B cell (primary cell): ENCODE measurements around the gene SPTLC2. TPM values are rescaled to one million over a fixed set of nuclear protein-coding genes. Genes with fewer than 3 reads are reported as not detected.

ENCODE experiments used
- ATAC-seq: fragments of 200-7000 bp; cut with Tn5 transposase; one replicate; pipeline ENCODE4 v1.10.0; 2021; ENCODE audit warnings: low read depth, mild to moderate bottlenecking, moderate number of reproducible peaks, moderate library complexity
- CTCF ChIA-PET: fragments of 350-600 bp; sonication (Branson Sonifier 250); formaldehyde crosslinking; loops from one replicate; lab custom pipeline; 2021; ENCODE audit warnings: antibody characterized with exemption, inconsistent platforms; lab: Charles Lee
- POLR2A ChIA-PET: fragments of 350-600 bp; sonication (Branson Sonifier 250); formaldehyde crosslinking; loops from one replicate; lab custom pipeline; 2021; ENCODE audit warnings: antibody characterized with exemption; lab: Charles Lee
- DNase-seq: peaks from one replicate; pipeline ENCODE4 v3.0.0; 2013
- H2AFZ ChIP-seq: 2 replicates; pipeline ENCODE4 v1.6.1; 2012; ENCODE audit warnings: mild to moderate bottlenecking, low read depth, low read length; ENCODE audit not compliant: insufficient read depth, poor library complexity, severe bottlenecking
- H3K27ac ChIP-seq, 2 donors: 1 replicate in 1 of 2; 2 replicates in 1 of 2; pipeline ENCODE4 v1.5.1; 2012 to 2013; ENCODE audit warnings: low read length in 2 of 2, mild to moderate bottlenecking in 2 of 2, moderate library complexity in 1 of 2
- H3K27me3 ChIP-seq, 4 experiments: fragments of 200-600 bp in 1 of 4; sonication (generic) in 1 of 4; replicated peaks in 1 of 4; 1 replicate in 2 of 4; 2 replicates in 2 of 4; pipeline versions ENCODE4 v1.6.1 to v1.7.0; 2013 to 2016; ENCODE audit warnings: low read length in 3 of 4, mild to moderate bottlenecking in 2 of 4, mixed read lengths in 1 of 4, moderate library complexity in 1 of 4; ENCODE audit not compliant: insufficient read depth in 4 of 4, control insufficient read depth in 3 of 4; ENCODE audit errors: control extremely low read depth in 1 of 4
- H3K36me3 ChIP-seq, 2 experiments: replicated peaks in 1 of 2; 1 replicate in 1 of 2; 2 replicates in 1 of 2; pipeline versions ENCODE4 v1.6.1 to v1.7.1; 2013; ENCODE audit warnings: low read length in 1 of 2; ENCODE audit not compliant: insufficient read depth in 2 of 2, control insufficient read depth in 1 of 2; ENCODE audit errors: control extremely low read depth in 1 of 2, extremely low read depth in 1 of 2
- H3K4me1 ChIP-seq, 2 donors: fragments of 200-600 bp in 1 of 2; sonication (generic) in 1 of 2; 1 replicate in 1 of 2; 2 replicates in 1 of 2; pipeline versions ENCODE4 v1.5.1 to v1.6.1; 2013 to 2017; ENCODE audit warnings: low read length in 2 of 2; ENCODE audit not compliant: control insufficient read depth in 2 of 2, insufficient read depth in 2 of 2
- H3K4me2 ChIP-seq: replicated peaks from 2 replicates; pipeline ENCODE3; 2012; ENCODE audit warnings: mild to moderate bottlenecking, low read depth, low read length; ENCODE audit not compliant: poor library complexity, severe bottlenecking
- H3K4me3 ChIP-seq, 5 experiments: fragments of 200-600 bp in 1 of 5; sonication (generic) in 1 of 5; 1 replicate in 3 of 5; 2 replicates in 2 of 5; pipeline versions ENCODE4 v1.5.1 to v1.7.0; 2011 to 2016; ENCODE audit warnings: low read length in 4 of 5, mild to moderate bottlenecking in 4 of 5, low read depth in 2 of 5, control low read depth in 1 of 5, moderate library complexity in 1 of 5; ENCODE audit not compliant: insufficient read depth in 1 of 5; ENCODE audit errors: control extremely low read depth in 1 of 5, extremely low read depth in 1 of 5
- H3K79me2 ChIP-seq: fragments of 200-600 bp; sonication (generic); one replicate; pipeline ENCODE4 v1.6.0; 2016; ENCODE audit warnings: low read length; ENCODE audit not compliant: control insufficient read depth, insufficient read depth
- H3K9ac ChIP-seq: fragments of 200-600 bp; sonication (generic); 2 replicates; pipeline ENCODE4 v1.6.1; 2017; ENCODE audit warnings: mild to moderate bottlenecking, low read length, moderate library complexity
- H3K9me3 ChIP-seq, 3 donors: one replicate each; pipeline versions ENCODE4 v1.6.1 to v1.7.1; 2013; ENCODE audit warnings: low read length in 2 of 3; ENCODE audit not compliant: control insufficient read depth in 2 of 3, insufficient read depth in 1 of 3; ENCODE audit errors: control extremely low read depth in 1 of 3
- H4K20me1 ChIP-seq: 2 replicates; pipeline ENCODE4 v1.6.0; 2012; ENCODE audit warnings: mild to moderate bottlenecking, low read length; ENCODE audit not compliant: insufficient read depth, control insufficient read depth, poor library complexity, severe bottlenecking
- H3K27ac Mint-ChIP-seq: one replicate; pipeline ENCODE4 v1.8.0; 2021; ENCODE audit warnings: mixed read lengths
- H3K27me3 Mint-ChIP-seq: one replicate; pipeline ENCODE4 v1.8.0; 2021; ENCODE audit warnings: mixed read lengths
- H3K4me1 Mint-ChIP-seq: one replicate; pipeline ENCODE4 v1.8.0; 2021; ENCODE audit warnings: mixed read lengths
- H3K4me3 Mint-ChIP-seq: one replicate; pipeline ENCODE4 v1.8.0; 2021; ENCODE audit warnings: mixed read lengths
- H3K9me3 Mint-ChIP-seq: one replicate; pipeline ENCODE4 v1.8.0; 2022; ENCODE audit warnings: mixed read lengths; ENCODE audit not compliant: insufficient read depth
- EZH2 ChIP-seq: IDR thresholded peaks from 2 replicates; pipeline ENCODE4 v1.6.1; 2012; ENCODE audit warnings: borderline replicate concordance, low read depth, mild to moderate bottlenecking, moderate library complexity, low read length; ENCODE audit not compliant: insufficient read depth, poor library complexity, severe bottlenecking
- WGBS: methylation state at CpG from one replicate; pipeline ENCODE4 v1.1.5; 2013; ENCODE audit warnings: missing lambda C conversion rate; ENCODE audit not compliant: insufficient coverage; 5-methylcytosine and 5-hydroxymethylcytosine counted together
- intact Hi-C: fragments of 100-400 bp; cut with micrococcal nuclease; formaldehyde crosslinking; loops from one replicate; pipeline ENCODE4 v1.10.0; 2022
- polyA plus RNA-seq: library from polyadenylated mRNA; depleted of rRNA; stranded (reverse); fragments of >200 nt; gene quantifications from 2 replicates; pipeline ENCODE4 v1.2.3, GENCODE V29; 2012
- total RNA-seq, 2 donors: library from RNA; stranded (reverse); fragments of 120-200 nt in 1 of 2; gene quantifications; 1 replicate in 1 of 2; 2 replicates in 1 of 2; pipeline versions ENCODE4 v1.2.3 to v1.2.4, GENCODE V29; 2013 to 2022
- TF ChIP-seq, protein P1 (sequence below): fragments of 200-600 bp; IDR thresholded peaks from one replicate; pipeline ENCODE4 v1.8.0; 2022; ENCODE audit warnings: antibody characterized with exemption, mild to moderate bottlenecking

The SPTLC2 gene
- total and polyA plus RNA-seq, 2 donors (not counting 1 experiment from before 2014, with no cell fraction given) = 9.4 to 41.4 TPM

DNA sequence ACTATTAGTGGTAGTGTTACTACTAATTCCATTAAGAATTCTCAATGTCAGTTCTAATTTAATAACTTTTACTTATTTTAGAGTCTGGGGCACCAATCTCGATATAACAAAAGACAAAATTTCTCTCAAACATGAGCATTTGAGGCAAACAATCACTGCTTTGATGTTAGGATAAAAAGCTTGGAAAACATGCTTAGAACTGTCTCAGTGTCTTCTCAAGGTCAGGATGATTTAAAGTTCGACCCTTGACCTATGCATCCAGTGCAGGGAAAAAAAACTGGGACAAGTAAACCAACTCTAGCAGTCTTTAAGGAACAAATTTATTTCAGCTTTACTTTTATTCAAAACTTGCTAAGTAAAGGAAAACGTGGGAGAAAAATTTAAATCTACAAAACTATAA lies 31.1 kb downstream of the SPTLC2 start:
- intact Hi-C loops = no loop called here
- TF ChIP-seq, protein P1, sequence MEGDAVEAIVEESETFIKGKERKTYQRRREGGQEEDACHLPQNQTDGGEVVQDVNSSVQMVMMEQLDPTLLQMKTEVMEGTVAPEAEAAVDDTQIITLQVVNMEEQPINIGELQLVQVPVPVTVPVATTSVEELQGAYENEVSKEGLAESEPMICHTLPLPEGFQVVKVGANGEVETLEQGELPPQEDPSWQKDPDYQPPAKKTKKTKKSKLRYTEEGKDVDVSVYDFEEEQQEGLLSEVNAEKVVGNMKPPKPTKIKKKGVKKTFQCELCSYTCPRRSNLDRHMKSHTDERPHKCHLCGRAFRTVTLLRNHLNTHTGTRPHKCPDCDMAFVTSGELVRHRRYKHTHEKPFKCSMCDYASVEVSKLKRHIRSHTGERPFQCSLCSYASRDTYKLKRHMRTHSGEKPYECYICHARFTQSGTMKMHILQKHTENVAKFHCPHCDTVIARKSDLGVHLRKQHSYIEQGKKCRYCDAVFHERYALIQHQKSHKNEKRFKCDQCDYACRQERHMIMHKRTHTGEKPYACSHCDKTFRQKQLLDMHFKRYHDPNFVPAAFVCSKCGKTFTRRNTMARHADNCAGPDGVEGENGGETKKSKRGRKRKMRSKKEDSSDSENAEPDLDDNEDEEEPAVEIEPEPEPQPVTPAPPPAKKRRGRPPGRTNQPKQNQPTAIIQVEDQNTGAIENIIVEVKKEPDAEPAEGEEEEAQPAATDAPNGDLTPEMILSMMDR = no peak
- no peak for TF ChIP-seq EZH2
- no peak overlapping the region for H2AFZ ChIP-seq
- H3K9ac ChIP-seq = no peak overlapping the region
- no peak overlapping the region for H3K4me2 ChIP-seq
- Mint-ChIP-seq H3K27me3 (no peaks in the 10 kb centered on the region), H3K9me3 (no peaks in the 10 kb centered on the region), H3K4me1 (peaks cover 63% of the 10 kb centered on the region), H3K27ac (no peak overlapping the region), H3K4me3 (no peak overlapping the region)
- DNase-seq (no peak), ATAC-seq (no peak)
- CTCF ChIA-PET = no interaction called here
- peaks cover 98% of the 10 kb centered on the region for H3K79me2 ChIP-seq
- peaks cover 14% of the 10 kb centered on the region for H4K20me1 ChIP-seq
- no CpG with 5 or more reads among the region's 3 CpGs for WGBS
- no peaks in the 10 kb centered on the region for H3K27me3 ChIP-seq
- H3K36me3 ChIP-seq = peaks cover 0 to 1% of the 10 kb centered on the region in 2 experiments
- H3K4me1 ChIP-seq = peaks cover 51% of the 10 kb centered on the region in 2 donors
- H3K9me3 ChIP-seq = no peaks in the 10 kb centered on the region
- POLR2A ChIA-PET = no interaction called here
- no peak overlapping the region for H3K4me3 ChIP-seq
- no peak overlapping the region for H3K27ac ChIP-seq

DNA sequence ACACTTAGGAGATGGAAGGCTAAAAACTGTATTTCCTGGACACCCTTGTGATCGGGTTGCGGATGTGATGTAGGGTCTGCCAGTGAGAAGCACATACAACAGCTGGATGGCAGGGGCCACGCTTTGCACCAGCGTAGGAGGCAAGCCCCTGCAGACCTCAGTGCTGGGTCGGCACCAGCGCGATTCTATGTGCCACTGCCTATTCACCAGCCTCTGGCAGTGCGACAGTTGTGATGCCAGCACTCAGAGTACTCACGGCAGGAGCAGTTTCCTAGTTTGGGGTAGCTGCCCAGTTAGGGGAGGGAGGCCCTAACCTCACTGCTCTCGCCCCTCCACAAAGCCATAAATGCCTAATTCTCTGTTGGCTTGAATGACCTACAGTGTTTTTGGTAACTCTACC lies 31.6 kb downstream of the SPTLC2 start:
- peaks cover 59% of the 10 kb centered on the region for H3K4me1 Mint-ChIP-seq
- no peak overlapping the region for H3K27ac Mint-ChIP-seq
- ATAC-seq (no peak), DNase-seq (no peak)
- H3K4me3 Mint-ChIP-seq = no peak overlapping the region
- ChIA-PET CTCF (no interaction called here), POLR2A (no interaction called here)
- Histone ChIP-seq H3K27ac (no peak overlapping the region), H2AFZ (no peak overlapping the region), H3K27me3 (no peaks in the 10 kb centered on the region), H3K9me3 (no peaks in the 10 kb centered on the region), H3K79me2 (peaks cover 98% of the 10 kb centered on the region), H4K20me1 (peaks cover 20% of the 10 kb centered on the region), H3K4me1 (peaks cover 45% of the 10 kb centered on the region in 2 donors), H3K4me3 (no peak overlapping the region), H3K36me3 (peaks cover 0 to 1% of the 10 kb centered on the region in 2 experiments), H3K4me2 (no peak overlapping the region), H3K9ac (no peak overlapping the region)
- no peaks in the 10 kb centered on the region for H3K27me3 Mint-ChIP-seq
- TF ChIP-seq, protein P1 = no peak
- no peak for TF ChIP-seq EZH2
- intact Hi-C loops = no loop called here
- WGBS = 96% methylated on average over 8 of the region's 10 CpGs
- no peaks in the 10 kb centered on the region for H3K9me3 Mint-ChIP-seq
